Ascending aorta (tissue), 2 donors: ENCODE data around the gene FAM110D. TPM values are rescaled to one million over a fixed set of nuclear protein-coding genes. Genes with fewer than 3 reads are reported as not detected.

Source experiments
- DNase-seq, 2 donors: peaks; one replicate each; pipeline ENCODE4 v3.0.0-alpha.2; 2019; ENCODE audit warnings: low spot score in 2 of 2
- H3K27ac ChIP-seq, 2 donors: fragments of 200-600 bp; sonication (generic); one replicate each; pipeline ENCODE4 v1.5.1; 2016 to 2017; ENCODE audit warnings: mild to moderate bottlenecking in 1 of 2
- H3K27me3 ChIP-seq: fragments of 200-600 bp; sonication (generic); one replicate; pipeline ENCODE4 v1.5.1; 2017
- H3K36me3 ChIP-seq, 2 donors: fragments of 200-600 bp; sonication (generic); one replicate each; pipeline ENCODE4 v1.5.1; 2016
- H3K4me1 ChIP-seq, 2 donors: fragments of 200-600 bp; sonication (generic); one replicate each; pipeline ENCODE4 v1.5.1; 2016 to 2017; ENCODE audit warnings: mild to moderate bottlenecking in 1 of 2
- H3K4me3 ChIP-seq, 2 donors: fragments of 200-600 bp; sonication (generic); one replicate each; pipeline ENCODE4 v1.5.1; 2016 to 2017; ENCODE audit warnings: mild to moderate bottlenecking in 1 of 2
- H3K9me3 ChIP-seq, 2 donors: fragments of 200-600 bp; sonication (generic); one replicate each; pipeline ENCODE4 v1.5.1; 2016
- intact Hi-C: fragments of 100-400 bp; cut with DNase I; formaldehyde crosslinking; loops from one replicate; pipeline ENCODE4 v1.15.1; 2023
- total RNA-seq: library from RNA; depleted of rRNA; stranded (reverse); fragments of >200 nt; gene quantifications from one replicate; pipeline ENCODE4 v1.1.0, GENCODE V29; 2016
- TF ChIP-seq, protein P1 (sequence below), 3 experiments: fragments of 200-600 bp in 2 of 3; fragments of 450-650 bp in 1 of 3; sonication (generic) in 2 of 3; IDR thresholded peaks; one replicate each; pipeline ENCODE4 v1.5.1; 2016 to 2019; ENCODE audit warnings: antibody characterized with exemption in 3 of 3, mild to moderate bottlenecking in 1 of 3, moderate library complexity in 1 of 3

FAM110D gene
- total RNA-seq, 1 donor from 2014 or later: 60.0 TPM

- Histone ChIP-seq H3K4me3 (no peak overlapping the region), H3K4me1 (no peaks in the 10 kb centered on the region), H3K27ac (no peak overlapping the region), H3K9me3 (no peaks in the 10 kb centered on the region), H3K36me3 (no peaks in the 10 kb centered on the region), H3K27me3 (peaks cover 5% of the 10 kb centered on the region)
- TF ChIP-seq, protein P1, sequence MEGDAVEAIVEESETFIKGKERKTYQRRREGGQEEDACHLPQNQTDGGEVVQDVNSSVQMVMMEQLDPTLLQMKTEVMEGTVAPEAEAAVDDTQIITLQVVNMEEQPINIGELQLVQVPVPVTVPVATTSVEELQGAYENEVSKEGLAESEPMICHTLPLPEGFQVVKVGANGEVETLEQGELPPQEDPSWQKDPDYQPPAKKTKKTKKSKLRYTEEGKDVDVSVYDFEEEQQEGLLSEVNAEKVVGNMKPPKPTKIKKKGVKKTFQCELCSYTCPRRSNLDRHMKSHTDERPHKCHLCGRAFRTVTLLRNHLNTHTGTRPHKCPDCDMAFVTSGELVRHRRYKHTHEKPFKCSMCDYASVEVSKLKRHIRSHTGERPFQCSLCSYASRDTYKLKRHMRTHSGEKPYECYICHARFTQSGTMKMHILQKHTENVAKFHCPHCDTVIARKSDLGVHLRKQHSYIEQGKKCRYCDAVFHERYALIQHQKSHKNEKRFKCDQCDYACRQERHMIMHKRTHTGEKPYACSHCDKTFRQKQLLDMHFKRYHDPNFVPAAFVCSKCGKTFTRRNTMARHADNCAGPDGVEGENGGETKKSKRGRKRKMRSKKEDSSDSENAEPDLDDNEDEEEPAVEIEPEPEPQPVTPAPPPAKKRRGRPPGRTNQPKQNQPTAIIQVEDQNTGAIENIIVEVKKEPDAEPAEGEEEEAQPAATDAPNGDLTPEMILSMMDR (IDR thresholded peaks at IDR 0.05): no peak
- intact Hi-C loops: no loop called here
- peak in 1 of 2 donors; percentile 25 for DNase-seq
These were observed 10.0 kb upstream of the FAM110D start for GRCh38 chr1:26148887-26149286.

DNA sequence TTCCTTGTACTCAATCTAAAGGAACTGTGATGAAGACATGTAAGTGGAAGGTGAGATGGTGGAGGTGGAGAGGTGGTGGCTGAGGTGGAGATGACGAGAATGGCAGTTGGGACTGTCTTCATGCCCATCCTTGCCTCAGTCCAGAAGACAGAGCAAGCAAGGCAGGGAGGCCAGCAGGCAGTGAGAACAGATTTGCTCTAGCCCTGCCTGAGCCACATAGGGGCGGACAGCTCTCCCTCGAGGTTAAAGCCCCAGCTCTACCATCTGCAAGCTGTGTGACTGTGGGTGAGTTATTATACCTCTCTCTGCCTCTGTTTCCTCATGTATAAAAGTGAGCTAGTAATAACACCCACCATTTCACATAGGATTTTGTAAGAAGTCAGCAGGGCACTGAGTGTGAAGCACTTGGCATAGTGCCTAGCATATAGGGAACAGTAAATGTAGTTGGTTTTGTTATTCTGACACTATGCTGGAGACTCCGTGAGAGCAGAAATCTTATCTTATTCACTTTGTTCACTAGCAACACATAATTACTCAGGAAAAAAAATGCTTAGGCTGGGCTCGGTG, 4.8 kb upstream of the FAM110D start:
- Histone ChIP-seq H3K27ac (no peak overlapping the region), H3K36me3 (no peaks in the 10 kb centered on the region), H3K4me1 (no peaks in the 10 kb centered on the region), H3K9me3 (no peaks in the 10 kb centered on the region), H3K4me3 (no peak overlapping the region), H3K27me3 (no peaks in the 10 kb centered on the region)
- intact Hi-C loops: no loop called here
- TF ChIP-seq, protein P1 (IDR thresholded peaks at IDR 0.05): no peak
- no peak for DNase-seq

- intact Hi-C loops: no loop called here
- H3K27me3 ChIP-seq: no peaks in the 10 kb centered on the region
- no peaks in the 10 kb centered on the region for H3K4me1 ChIP-seq
- H3K4me3 ChIP-seq: no peak overlapping the region
- H3K36me3 ChIP-seq: no peaks in the 10 kb centered on the region
- peak overlapping the region in 1 of 2 donors; percentile 56 for H3K27ac ChIP-seq
- no peaks in the 10 kb centered on the region for H3K9me3 ChIP-seq
- DNase-seq: no peak
- TF ChIP-seq, protein P1 (IDR thresholded peaks at IDR 0.05): no peak
These were observed 4.1 kb upstream of the FAM110D start for GRCh38 chr1:26154750-26155149.

GRCh38 chr1:26155370-26156284, 3.3 kb upstream of the FAM110D start:
- Histone ChIP-seq H3K36me3 (no peaks in the 10 kb centered on the region), H3K27me3 (no peaks in the 10 kb centered on the region), H3K9me3 (no peaks in the 10 kb centered on the region), H3K27ac (peak overlapping the region in 1 of 2 donors; percentile 56), H3K4me3 (no peak overlapping the region), H3K4me1 (no peaks in the 10 kb centered on the region)
- TF ChIP-seq, protein P1 (IDR thresholded peaks at IDR 0.05): no peak
- intact Hi-C loops: no loop called here
- no peak for DNase-seq

- Histone ChIP-seq H3K9me3 (no peaks in the 10 kb centered on the region), H3K4me3 (no peak overlapping the region), H3K27ac (peak overlapping the region; percentile 22 to 44), H3K4me1 (peaks cover 4 to 6% of the 10 kb centered on the region in 2 donors), H3K27me3 (no peaks in the 10 kb centered on the region), H3K36me3 (no peaks in the 10 kb centered on the region)
- no peak for DNase-seq
- intact Hi-C loops: no loop called here
- TF ChIP-seq, protein P1 (IDR thresholded peaks at IDR 0.05): no peak
These were observed 2.4 kb upstream of the FAM110D start for GRCh38 chr1:26156285-26157038.
